ENCODE results near the gene S100A12. TPM values are rescaled to one million over a fixed set of nuclear protein-coding genes. Genes with fewer than 3 reads are reported as not detected.

The S100A12 gene
- total RNA-seq, 1 donor from 2014 or later, result 77.2 TPM

GRCh38 chr1:153368495-153368894 lies 6.9 kb downstream of the S100A12 start:
- DNase-seq (ENCODE audit: low spot score), result no peak

- no peak for DNase-seq (ENCODE audit: low spot score)
These were observed 8.3 kb downstream of the S100A12 start for GRCh38 chr1:153367090-153367489.

- DNase-seq (ENCODE audit: low spot score), result no peak
These were observed 9.2 kb downstream of the S100A12 start for GRCh38 chr1:153366261-153366660.

GRCh38 chr1:153365696-153366095 lies 9.7 kb downstream of the S100A12 start:
- DNase-seq (ENCODE audit: low spot score), result no peak

GRCh38 chr1:153364766-153365666 lies 10.4 kb downstream of the S100A12 start:
- DNase-seq (ENCODE audit: low spot score), result no peak

GRCh38 chr1:153364156-153364555 lies 11.3 kb downstream of the S100A12 start:
- no peak for DNase-seq (ENCODE audit: low spot score)

- no peak for DNase-seq (ENCODE audit: low spot score)
These were observed 11.8 kb downstream of the S100A12 start for GRCh38 chr1:153363641-153364040.

GRCh38 chr1:153362187-153362775 lies 13.1 kb downstream of the S100A12 start:
- DNase-seq (ENCODE audit: low spot score), result no peak

GRCh38 chr1:153361480-153362109 lies 13.8 kb downstream of the S100A12 start:
- no peak for DNase-seq (ENCODE audit: low spot score)

- no peak for DNase-seq (ENCODE audit: low spot score)
These were observed 14.6 kb downstream of the S100A12 start for GRCh38 chr1:153360592-153361479.

GRCh38 chr1:153360190-153360589 lies 15.2 kb downstream of the S100A12 start:
- DNase-seq (ENCODE audit: low spot score), result no peak

- DNase-seq (ENCODE audit: low spot score), result no peak
These were observed 16.2 kb downstream of the S100A12 start for GRCh38 chr1:153359241-153359640.

- no peak for DNase-seq (ENCODE audit: low spot score)
These were observed 16.8 kb downstream of the S100A12 start for GRCh38 chr1:153358691-153358975.

- no peak for DNase-seq (ENCODE audit: low spot score)
These were observed 17.3 kb downstream of the S100A12 start, which contains the start of gene S100A9 for GRCh38 chr1:153357853-153358690. Gene S100A9 (plus strand): TSS chr1:153357854. CDS start chr1:153358284, 430 bp downstream.

- DNase-seq (ENCODE audit: low spot score), result no peak
These were observed 18.2 kb downstream of the S100A12 start for GRCh38 chr1:153357076-153357852.

- no peak for DNase-seq (ENCODE audit: low spot score)
These were observed 18.9 kb downstream of the S100A12 start for GRCh38 chr1:153356392-153357075.

GRCh38 chr1:153355445-153356071 lies 19.9 kb downstream of the S100A12 start:
- DNase-seq (ENCODE audit: low spot score), result no peak

GRCh38 chr1:153354515-153355193 lies 20.8 kb downstream of the S100A12 start:
- DNase-seq (ENCODE audit: low spot score), result no peak

Measured in mesenteric fat pad (tissue), 1 donor.